ENCODE measurements around the gene LACRT. TPM values are rescaled to one million over a fixed set of nuclear protein-coding genes. Genes with fewer than 3 reads are reported as not detected.

The LACRT gene
- total and polyA plus RNA-seq, 2 donors (not counting 1 experiment from before 2014, with no cell fraction given): not detected

- peaks cover 15% of the 10 kb centered on the region for H3K27me3 Mint-ChIP-seq
- peaks cover 2% of the 10 kb centered on the region for H3K4me1 Mint-ChIP-seq
Measured at GRCh38 chr12:54606556-54606955, 28.1 kb downstream of the LACRT start.

DNA sequence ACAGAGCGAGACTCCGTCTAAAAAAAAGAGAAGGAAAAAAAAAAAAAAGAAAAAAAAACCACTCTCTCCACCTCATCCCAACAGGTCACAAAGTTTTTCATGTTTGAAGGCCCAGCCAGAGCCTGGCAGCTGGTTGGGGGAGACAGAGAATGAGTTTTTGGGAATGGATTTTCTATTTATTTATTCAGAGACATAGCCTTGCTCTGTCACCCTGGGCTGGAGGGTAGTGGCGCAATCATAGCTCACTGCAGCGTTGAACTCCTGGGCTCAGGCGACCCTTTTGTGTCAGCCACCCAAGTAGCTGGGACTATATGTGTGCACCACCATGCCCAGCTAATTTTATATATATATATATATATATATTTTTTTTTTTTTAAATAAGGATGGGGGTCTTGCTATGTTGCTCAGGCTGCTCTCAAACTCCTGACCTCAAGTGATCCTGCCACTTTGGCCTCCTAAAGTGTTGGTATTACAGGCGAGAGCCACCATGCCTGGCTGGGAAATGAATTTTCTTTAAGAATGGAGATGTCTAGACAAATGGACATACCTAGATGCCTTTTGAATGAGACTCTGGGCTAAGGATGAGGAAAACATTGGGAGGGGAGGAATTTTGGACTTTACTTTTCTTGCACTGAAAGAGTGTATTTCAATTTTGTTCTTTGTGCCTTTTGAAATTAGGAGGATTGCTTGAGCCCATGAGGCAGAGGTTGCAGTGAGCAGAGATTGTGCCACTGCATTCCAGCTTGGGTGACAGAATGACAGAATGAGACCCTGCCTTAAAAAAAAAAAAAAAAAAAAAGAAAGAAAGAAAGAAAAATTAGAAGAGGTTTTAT is 29.3 kb downstream of the LACRT start:
- ATAC-seq (ENCODE audit: low read depth): no peak
- peaks cover 0 to 12% (median 2%) of the 10 kb centered on the region in 4 experiments for H3K27me3 ChIP-seq (replicated peaks in 1 of 4; ENCODE audit: control extremely low read depth in 1 of 4, control insufficient read depth in 3 of 4, insufficient read depth in 4 of 4, low read length in 3 of 4)
- intact Hi-C loops (cut with micrococcal nuclease): no loop called here
- H3K4me1 Mint-ChIP-seq: peaks cover 2% of the 10 kb centered on the region
- ChIA-PET POLR2A (no interaction called here), CTCF (interaction anchor here (0.7 to 2.7 kb wide), 4 partner anchors 7 to 93 kb away, joined by 3 to 13 read pairs (median 3); no protein-coding TSS in a partner anchor)
- 87% methylated on average over 1 of the region's 6 CpGs for WGBS (ENCODE audit: insufficient coverage)
- H3K4me3 Mint-ChIP-seq: no peak overlapping the region
- peaks cover 7% of the 10 kb centered on the region for H3K27me3 Mint-ChIP-seq
- H3K27ac Mint-ChIP-seq: no peak overlapping the region
- no peak overlapping the region for H3K4me3 ChIP-seq (ENCODE audit: control extremely low read depth in 1 of 5, extremely low read depth in 1 of 5, insufficient read depth in 1 of 5, low read depth in 2 of 5, low read length in 4 of 5)
- H3K27ac ChIP-seq (ENCODE audit: low read length in 2 of 2): no peak overlapping the region
- H3K9ac ChIP-seq (ENCODE audit: low read length): no peak overlapping the region
- no peaks in the 10 kb centered on the region for H3K4me1 ChIP-seq (ENCODE audit: control insufficient read depth in 2 of 2, insufficient read depth in 2 of 2, low read length in 2 of 2)
- TF ChIP-seq, protein P1, sequence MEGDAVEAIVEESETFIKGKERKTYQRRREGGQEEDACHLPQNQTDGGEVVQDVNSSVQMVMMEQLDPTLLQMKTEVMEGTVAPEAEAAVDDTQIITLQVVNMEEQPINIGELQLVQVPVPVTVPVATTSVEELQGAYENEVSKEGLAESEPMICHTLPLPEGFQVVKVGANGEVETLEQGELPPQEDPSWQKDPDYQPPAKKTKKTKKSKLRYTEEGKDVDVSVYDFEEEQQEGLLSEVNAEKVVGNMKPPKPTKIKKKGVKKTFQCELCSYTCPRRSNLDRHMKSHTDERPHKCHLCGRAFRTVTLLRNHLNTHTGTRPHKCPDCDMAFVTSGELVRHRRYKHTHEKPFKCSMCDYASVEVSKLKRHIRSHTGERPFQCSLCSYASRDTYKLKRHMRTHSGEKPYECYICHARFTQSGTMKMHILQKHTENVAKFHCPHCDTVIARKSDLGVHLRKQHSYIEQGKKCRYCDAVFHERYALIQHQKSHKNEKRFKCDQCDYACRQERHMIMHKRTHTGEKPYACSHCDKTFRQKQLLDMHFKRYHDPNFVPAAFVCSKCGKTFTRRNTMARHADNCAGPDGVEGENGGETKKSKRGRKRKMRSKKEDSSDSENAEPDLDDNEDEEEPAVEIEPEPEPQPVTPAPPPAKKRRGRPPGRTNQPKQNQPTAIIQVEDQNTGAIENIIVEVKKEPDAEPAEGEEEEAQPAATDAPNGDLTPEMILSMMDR (IDR thresholded peaks at IDR 0.05): no peak
- TF ChIP-seq EZH2 (IDR thresholded peaks at IDR 0.05; ENCODE audit: borderline replicate concordance, insufficient read depth, low read depth, low read length, poor library complexity, severe bottlenecking): no peak
- no peaks in the 10 kb centered on the region for H3K9me3 Mint-ChIP-seq (ENCODE audit: insufficient read depth)
- no peak overlapping the region for H3K4me2 ChIP-seq (replicated peaks; ENCODE audit: low read depth, low read length, poor library complexity, severe bottlenecking)
- H4K20me1 ChIP-seq (ENCODE audit: control insufficient read depth, insufficient read depth, low read length, poor library complexity, severe bottlenecking): no peaks in the 10 kb centered on the region
- no peak for DNase-seq
- H3K9me3 ChIP-seq (ENCODE audit: control extremely low read depth in 1 of 3, control insufficient read depth in 2 of 3, insufficient read depth in 1 of 3, low read length in 2 of 3): no peaks in the 10 kb centered on the region
- no peak overlapping the region for H2AFZ ChIP-seq (ENCODE audit: insufficient read depth, low read depth, low read length, poor library complexity, severe bottlenecking)
- H3K36me3 ChIP-seq (replicated peaks in 1 of 2; ENCODE audit: control extremely low read depth in 1 of 2, control insufficient read depth in 1 of 2, extremely low read depth in 1 of 2, insufficient read depth in 2 of 2, low read length in 1 of 2): no peaks in the 10 kb centered on the region
- H3K79me2 ChIP-seq (ENCODE audit: control insufficient read depth, insufficient read depth, low read length): no peaks in the 10 kb centered on the region

More at GRCh38 chr12:54606556-54606955, 28.1 kb downstream of the LACRT start:
- Histone ChIP-seq H3K36me3 (replicated peaks in 1 of 2; ENCODE audit: control extremely low read depth in 1 of 2, control insufficient read depth in 1 of 2, extremely low read depth in 1 of 2, insufficient read depth in 2 of 2, low read length in 1 of 2) (no peaks in the 10 kb centered on the region), H3K27ac (ENCODE audit: low read length in 2 of 2) (no peak overlapping the region), H3K4me1 (ENCODE audit: control insufficient read depth in 2 of 2, insufficient read depth in 2 of 2, low read length in 2 of 2) (no peaks in the 10 kb centered on the region), H3K4me3 (ENCODE audit: control extremely low read depth in 1 of 5, extremely low read depth in 1 of 5, insufficient read depth in 1 of 5, low read depth in 2 of 5, low read length in 4 of 5) (no peak overlapping the region), H4K20me1 (ENCODE audit: control insufficient read depth, insufficient read depth, low read length, poor library complexity, severe bottlenecking) (no peaks in the 10 kb centered on the region), H2AFZ (ENCODE audit: insufficient read depth, low read depth, low read length, poor library complexity, severe bottlenecking) (no peak overlapping the region), H3K4me2 (replicated peaks; ENCODE audit: low read depth, low read length, poor library complexity, severe bottlenecking) (no peak overlapping the region), H3K9me3 (ENCODE audit: control extremely low read depth in 1 of 3, control insufficient read depth in 2 of 3, insufficient read depth in 1 of 3, low read length in 2 of 3) (no peaks in the 10 kb centered on the region), H3K27me3 (replicated peaks in 1 of 4; ENCODE audit: control extremely low read depth in 1 of 4, control insufficient read depth in 3 of 4, insufficient read depth in 4 of 4, low read length in 3 of 4) (peaks cover 0 to 14% (median 2%) of the 10 kb centered on the region in 4 experiments), H3K79me2 (ENCODE audit: control insufficient read depth, insufficient read depth, low read length) (no peaks in the 10 kb centered on the region), H3K9ac (ENCODE audit: low read length) (no peak overlapping the region)
- CTCF ChIA-PET: interaction anchor here (1.5 to 2.7 kb wide), 2 partner anchors 10 to 27 kb away, joined by 4 to 13 read pairs; no protein-coding TSS in a partner anchor
- Mint-ChIP-seq H3K9me3 (ENCODE audit: insufficient read depth) (no peaks in the 10 kb centered on the region), H3K4me3 (no peak overlapping the region), H3K27ac (no peak overlapping the region)
- DNase-seq (no peak), ATAC-seq (ENCODE audit: low read depth) (no peak)
- intact Hi-C loops (cut with micrococcal nuclease): no loop called here
- POLR2A ChIA-PET: no interaction called here
- 83% methylated on average over 1 of the region's 4 CpGs for WGBS (ENCODE audit: insufficient coverage)
- TF ChIP-seq, protein P1 (IDR thresholded peaks at IDR 0.05): no peak
- no peak for TF ChIP-seq EZH2 (IDR thresholded peaks at IDR 0.05; ENCODE audit: borderline replicate concordance, insufficient read depth, low read depth, low read length, poor library complexity, severe bottlenecking)
